Measurements from ENCODE around the gene TMEM187.

- TF ChIP-seq CTCF (IDR thresholded peaks at IDR 0.05): no peak
- TF ChIP-seq POLR2A (IDR thresholded peaks at IDR 0.05): no peak
Measured at GRCh38 chrX:153965406-153965805, 7.1 kb upstream of the TMEM187 start.

Measured in adrenal gland (tissue), 5 donors.